GM08714 (cell line): ENCODE measurements around the gene SP110.

Experiments
- H3K4me3 ChIP-seq: fragments of 200-500 bp; sonication (Bioruptor generic); 2 replicates; pipeline ENCODE4 v1.5.1; 2014; ENCODE audit warnings: mild to moderate bottlenecking, low read length, inconsistent platforms
- ZNF274 ChIP-seq: IDR thresholded peaks from 2 replicates; pipeline ENCODE4 v1.6.1; 2012; ENCODE audit warnings: mild to moderate bottlenecking, low read depth, low read length

Gene SP110

DNA sequence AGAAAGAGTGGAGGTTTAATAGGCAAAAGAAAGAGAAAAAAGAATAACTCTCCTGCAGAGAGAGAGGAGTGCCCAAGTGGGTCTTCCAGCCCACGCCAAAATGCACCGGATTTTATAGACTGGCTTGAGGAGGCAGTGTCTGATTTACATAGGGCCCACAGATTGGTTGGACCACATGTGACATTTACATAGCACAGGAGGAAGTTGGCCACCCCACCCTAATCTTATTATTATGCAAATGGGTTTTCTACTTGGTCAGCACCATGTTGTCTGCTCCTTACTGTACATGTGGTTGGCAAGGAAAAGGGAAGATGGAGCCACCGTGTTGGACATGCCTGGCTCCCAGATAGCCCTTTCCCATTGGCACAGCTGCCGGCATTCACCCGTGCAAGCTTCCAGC is 56.8 kb downstream of the SP110 start:
- TF ChIP-seq ZNF274, result no peak
- H3K4me3 ChIP-seq, result no peak overlapping the region

- no peak overlapping the region for H3K4me3 ChIP-seq
- no peak for TF ChIP-seq ZNF274
These were observed 58.6 kb downstream of the SP110 start for GRCh38 chr2:230161184-230161583.

DNA sequence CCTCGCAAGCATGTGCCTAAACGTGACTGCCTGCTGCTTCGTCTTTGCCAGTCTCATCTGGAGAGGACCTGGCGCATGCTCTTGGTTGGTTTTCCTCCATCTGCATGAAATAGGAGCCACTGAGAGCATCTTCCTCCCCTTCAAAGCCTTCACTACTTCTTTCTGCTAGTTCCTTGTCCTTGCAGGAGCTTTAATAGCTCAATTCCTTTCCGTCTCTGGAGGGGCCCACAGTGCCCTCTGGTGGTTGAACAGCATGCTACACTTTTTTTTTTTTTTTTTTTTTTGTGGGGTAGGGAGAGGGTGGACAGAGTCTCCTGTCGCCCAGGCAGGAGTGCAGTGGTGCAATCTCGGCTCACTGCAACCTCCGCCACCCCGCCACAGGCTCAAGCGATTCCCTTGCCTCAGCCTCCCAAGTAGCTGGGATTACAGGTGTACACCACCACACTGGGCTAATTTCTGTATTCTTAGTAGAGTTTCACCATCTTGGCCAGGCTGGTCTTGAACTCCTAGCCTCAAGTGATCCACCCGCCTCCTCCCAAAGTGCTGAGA is 59.6 kb downstream of the SP110 start:
- no peak for TF ChIP-seq ZNF274
- no peak overlapping the region for H3K4me3 ChIP-seq

DNA sequence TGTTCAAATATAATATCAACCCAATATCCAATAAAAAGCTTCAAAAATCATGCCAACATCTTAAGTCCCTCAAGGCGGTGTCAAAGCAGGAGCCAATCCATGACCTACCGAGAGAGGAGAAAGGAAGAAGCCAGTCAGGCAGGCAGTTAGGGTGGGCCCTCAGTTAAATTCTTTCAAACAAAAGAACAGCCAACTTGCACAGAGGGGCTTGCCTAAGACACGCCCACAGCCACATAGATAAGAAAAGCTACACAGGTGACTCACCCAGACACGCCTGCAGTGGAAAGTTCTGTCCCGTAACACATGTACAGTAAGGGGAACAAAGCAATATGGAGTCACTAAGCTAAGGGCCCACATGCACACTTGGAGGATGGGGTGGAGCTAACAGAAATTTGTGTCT is 61.3 kb downstream of the SP110 start:
- no peak for TF ChIP-seq ZNF274
- no peak overlapping the region for H3K4me3 ChIP-seq

DNA sequence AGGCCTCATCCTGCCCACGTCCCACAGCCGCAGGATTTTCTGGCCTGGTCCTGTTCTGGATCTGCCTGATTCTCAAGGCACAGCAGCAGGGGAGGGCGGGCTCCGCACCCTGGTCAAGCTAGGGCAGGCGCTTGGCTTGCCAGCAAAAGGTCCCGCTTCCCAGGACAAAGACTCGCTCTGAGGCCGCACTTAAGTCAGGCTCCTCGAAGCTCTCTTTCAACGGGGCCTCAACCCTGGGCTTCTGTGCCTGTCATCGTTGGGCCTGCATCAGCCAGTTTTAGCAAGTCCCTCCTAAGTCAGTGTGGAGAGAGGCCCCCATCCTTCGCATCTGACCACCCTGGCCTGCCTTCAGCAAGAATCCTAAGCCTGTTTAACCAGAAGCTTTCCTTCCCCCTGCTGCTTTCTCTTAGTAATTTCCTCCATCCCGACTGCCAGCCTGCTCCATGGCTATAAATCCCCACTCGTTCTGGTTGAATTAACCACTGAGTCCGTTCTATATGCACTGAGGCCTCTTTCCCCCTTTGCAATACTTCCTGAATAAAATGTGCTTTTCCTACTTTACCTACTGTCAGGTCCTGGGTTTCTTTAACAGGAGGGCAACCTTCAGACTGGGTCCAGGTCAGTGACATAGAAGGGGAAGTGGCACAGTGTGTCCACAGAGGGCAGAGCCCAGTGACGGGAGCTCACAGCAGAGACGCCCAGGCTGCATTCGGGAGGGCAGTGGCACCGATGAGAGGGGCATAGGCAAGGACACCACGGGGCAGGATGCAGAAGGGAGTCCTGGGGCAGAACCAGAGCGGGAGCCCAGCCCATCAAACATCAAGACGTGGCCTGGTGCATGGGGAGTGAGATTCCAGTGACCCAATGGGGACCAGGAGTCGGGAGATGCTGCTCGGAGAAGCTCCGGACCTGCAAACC is 62.7 kb downstream of the SP110 start:
- no peak for TF ChIP-seq ZNF274
- no peak overlapping the region for H3K4me3 ChIP-seq

GRCh38 chr2:230155359-230155758 is 64.4 kb downstream of the SP110 start:
- TF ChIP-seq ZNF274, result no peak
- H3K4me3 ChIP-seq, result no peak overlapping the region

GRCh38 chr2:230153390-230153976 is 66.3 kb downstream of the SP110 start:
- TF ChIP-seq ZNF274, result no peak
- H3K4me3 ChIP-seq, result no peak overlapping the region

GRCh38 chr2:230152334-230152733 is 67.5 kb downstream of the SP110 start:
- no peak for TF ChIP-seq ZNF274
- no peak overlapping the region for H3K4me3 ChIP-seq

GRCh38 chr2:230144355-230144754 is 75.4 kb downstream of the SP110 start:
- TF ChIP-seq ZNF274, result no peak

GRCh38 chr2:230140667-230141066 is 79.1 kb downstream of the SP110 start:
- H3K4me3 ChIP-seq, result no peak overlapping the region
- TF ChIP-seq ZNF274, result no peak

More at GRCh38 chr2:230144355-230144754, 75.4 kb downstream of the SP110 start:
- no peak overlapping the region for H3K4me3 ChIP-seq

GRCh38 chr2:230137902-230138539 is 81.8 kb downstream of the SP110 start:
- TF ChIP-seq ZNF274, result no peak
- H3K4me3 ChIP-seq, result no peak overlapping the region

DNA sequence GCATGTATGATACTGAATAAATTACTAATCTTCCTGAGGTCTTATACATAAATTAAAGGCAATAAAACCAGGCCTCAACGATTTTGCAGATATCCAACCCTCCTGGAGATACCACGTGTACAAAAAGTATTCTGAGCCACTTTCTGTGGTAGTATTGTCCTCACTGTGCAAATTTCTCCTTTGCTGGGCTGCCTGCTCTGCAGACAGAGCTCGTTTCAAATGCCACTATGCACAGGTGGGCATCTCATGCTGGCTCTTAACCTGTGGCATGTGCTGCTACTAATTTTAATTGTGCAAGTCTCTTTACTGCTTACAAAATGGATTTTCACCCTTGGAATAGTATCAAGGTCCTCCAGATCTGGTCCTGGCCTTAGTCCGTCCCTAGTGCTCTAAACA is 84.7 kb downstream of the SP110 start:
- TF ChIP-seq ZNF274, result no peak
- H3K4me3 ChIP-seq, result no peak overlapping the region

- H3K4me3 ChIP-seq, result no peak overlapping the region
- TF ChIP-seq ZNF274, result no peak
These were observed 85.2 kb downstream of the SP110 start for GRCh38 chr2:230134496-230135129.

GRCh38 chr2:230131366-230131765 is 88.4 kb downstream of the SP110 start:
- TF ChIP-seq ZNF274, result no peak
- H3K4me3 ChIP-seq, result no peak overlapping the region
